CD14-positive monocyte (primary cell): ENCODE data around the gene DAO. TPM values are rescaled to one million over a fixed set of nuclear protein-coding genes. Genes with fewer than 3 reads are reported as not detected.

Experiments used
- DNase-seq, 3 donors: peaks; one replicate each; pipeline ENCODE4 v3.0.0-alpha.2; 2011 to 2022
- H2AFZ ChIP-seq: 2 replicates; pipeline ENCODE4 v1.6.0; 2012; ENCODE audit warnings: mild to moderate bottlenecking, low read depth, low read length, inconsistent platforms; ENCODE audit not compliant: insufficient read depth, poor library complexity, severe bottlenecking
- H3K27ac ChIP-seq, 2 donors: 1 replicate in 1 of 2; 2 replicates in 1 of 2; pipeline ENCODE4 v1.5.1; 2012 to 2013; ENCODE audit warnings: low read length in 2 of 2, control low read depth in 1 of 2, inconsistent platforms in 1 of 2, low read depth in 1 of 2, mild to moderate bottlenecking in 1 of 2
- H3K27me3 ChIP-seq, 2 donors: one replicate each; pipeline versions ENCODE4 v1.6.0 to v1.6.1; 2011 to 2013; ENCODE audit warnings: low read length in 2 of 2; ENCODE audit not compliant: control insufficient read depth in 2 of 2, insufficient read depth in 2 of 2
- H3K36me3 ChIP-seq, 2 donors: replicated peaks in 1 of 2; 1 replicate in 1 of 2; 2 replicates in 1 of 2; pipeline versions ENCODE4 v1.5.1 to v1.6.1; 2012 to 2013; ENCODE audit warnings: low read length in 2 of 2, control low read depth in 1 of 2, inconsistent platforms in 1 of 2, mild to moderate bottlenecking in 1 of 2; ENCODE audit not compliant: insufficient read depth in 2 of 2, control insufficient read depth in 1 of 2
- H3K4me1 ChIP-seq, 2 donors: 1 replicate in 1 of 2; 2 replicates in 1 of 2; pipeline versions ENCODE4 v1.5.1 to v1.6.1; 2012 to 2013; ENCODE audit warnings: low read length in 2 of 2, control low read depth in 1 of 2, inconsistent platforms in 1 of 2, mild to moderate bottlenecking in 1 of 2, moderate library complexity in 1 of 2; ENCODE audit not compliant: insufficient read depth in 2 of 2, control insufficient read depth in 1 of 2
- H3K4me2 ChIP-seq: replicated peaks from 2 replicates; pipeline ENCODE3; 2012; ENCODE audit warnings: low read length, moderate library complexity, mild to moderate bottlenecking; ENCODE audit not compliant: poor library complexity, severe bottlenecking; ENCODE audit errors: extremely low read depth
- H3K4me3 ChIP-seq, 3 experiments: fragments of 200-600 bp in 1 of 3; sonication (generic) in 1 of 3; replicated peaks in 1 of 3; 1 replicate in 2 of 3; 2 replicates in 1 of 3; pipeline ENCODE4 v1.5.1; 2011 to 2013; ENCODE audit warnings: low read length in 3 of 3, mild to moderate bottlenecking in 3 of 3, control low read depth in 2 of 3, low read depth in 2 of 3, inconsistent platforms in 1 of 3, moderate library complexity in 1 of 3
- H3K79me2 ChIP-seq: 2 replicates; pipeline ENCODE4 v1.6.0; 2012; ENCODE audit warnings: mild to moderate bottlenecking, control low read depth, inconsistent platforms, low read length, moderate library complexity; ENCODE audit not compliant: insufficient read depth
- H3K9ac ChIP-seq: 2 replicates; pipeline ENCODE4 v1.6.0; 2017; ENCODE audit warnings: low read length, mild to moderate bottlenecking; ENCODE audit not compliant: insufficient read depth, poor library complexity, severe bottlenecking
- H3K9me3 ChIP-seq, 2 donors: replicated peaks in 1 of 2; 1 replicate in 1 of 2; 2 replicates in 1 of 2; pipeline versions ENCODE4 v1.5.1 to v1.6.1; 2012 to 2013; ENCODE audit warnings: low read length in 2 of 2, control low read depth in 1 of 2; ENCODE audit not compliant: control insufficient read depth in 1 of 2, insufficient read depth in 1 of 2
- H4K20me1 ChIP-seq: 2 replicates; pipeline ENCODE4 v1.6.0; 2012; ENCODE audit warnings: mild to moderate bottlenecking, low read length, control low read depth, moderate library complexity; ENCODE audit not compliant: insufficient read depth
- H3K27ac Mint-ChIP-seq, 7 donors: one replicate each; pipeline ENCODE4 v1.8.0; 2020; ENCODE audit warnings: mild to moderate bottlenecking in 7 of 7, mixed read lengths in 7 of 7, moderate library complexity in 6 of 7, inconsistent platforms in 2 of 7
- H3K27me3 Mint-ChIP-seq, 3 donors: one replicate each; pipeline ENCODE4 v1.8.0; 2021 to 2022; ENCODE audit warnings: low read depth in 3 of 3, mild to moderate bottlenecking in 3 of 3, mixed read lengths in 3 of 3, moderate library complexity in 3 of 3, inconsistent platforms in 1 of 3
- H3K36me3 Mint-ChIP-seq, 2 donors: one replicate each; pipeline ENCODE4 v1.8.0; 2020; ENCODE audit warnings: mixed read lengths in 2 of 2, inconsistent platforms in 1 of 2, mild to moderate bottlenecking in 1 of 2
- H3K4me1 Mint-ChIP-seq: one replicate; pipeline ENCODE4 v1.8.0; 2020; ENCODE audit warnings: mild to moderate bottlenecking, mixed read lengths
- H3K4me3 Mint-ChIP-seq, 2 donors: one replicate each; pipeline ENCODE4 v1.8.0; 2020; ENCODE audit warnings: mild to moderate bottlenecking in 2 of 2, mixed read lengths in 2 of 2, moderate library complexity in 1 of 2
- H3K9me3 Mint-ChIP-seq, 7 donors: one replicate each; pipeline ENCODE4 v1.8.0; 2020 to 2022; ENCODE audit warnings: mixed read lengths in 7 of 7, mild to moderate bottlenecking in 6 of 7, moderate library complexity in 6 of 7, inconsistent platforms in 2 of 7
- WGBS: methylation state at CpG from one replicate; pipeline ENCODE4 v1.1.5; 2013; ENCODE audit warnings: missing lambda C conversion rate; ENCODE audit not compliant: insufficient coverage; 5-methylcytosine and 5-hydroxymethylcytosine counted together
- intact Hi-C, 2 donors: fragments of 100-400 bp; cut with micrococcal nuclease; formaldehyde crosslinking; loops; one replicate each; pipeline versions ENCODE4 v1.15.0 to v1.15.1; 2023
- polyA plus RNA-seq, 3 donors: library from polyadenylated mRNA; depleted of rRNA in 1 of 3; unstranded in 2 of 3; stranded (reverse) in 1 of 3; fragments of 300-500 nt in 2 of 3; fragments of >200 nt in 1 of 3; fragmentation: Illumina TruSeq in 2 of 3; gene quantifications; 1 replicate in 2 of 3; 2 replicates in 1 of 3; pipeline ENCODE4 v1.2.3, GENCODE V29; 2012 to 2021
- TF ChIP-seq, protein P1 (sequence below): fragments of 200-600 bp; IDR thresholded peaks from one replicate; pipeline ENCODE4 v1.8.0; 2022; ENCODE audit warnings: antibody characterized with exemption, mild to moderate bottlenecking

Gene DAO
- polyA plus RNA-seq, 3 donors, result not detected

DNA sequence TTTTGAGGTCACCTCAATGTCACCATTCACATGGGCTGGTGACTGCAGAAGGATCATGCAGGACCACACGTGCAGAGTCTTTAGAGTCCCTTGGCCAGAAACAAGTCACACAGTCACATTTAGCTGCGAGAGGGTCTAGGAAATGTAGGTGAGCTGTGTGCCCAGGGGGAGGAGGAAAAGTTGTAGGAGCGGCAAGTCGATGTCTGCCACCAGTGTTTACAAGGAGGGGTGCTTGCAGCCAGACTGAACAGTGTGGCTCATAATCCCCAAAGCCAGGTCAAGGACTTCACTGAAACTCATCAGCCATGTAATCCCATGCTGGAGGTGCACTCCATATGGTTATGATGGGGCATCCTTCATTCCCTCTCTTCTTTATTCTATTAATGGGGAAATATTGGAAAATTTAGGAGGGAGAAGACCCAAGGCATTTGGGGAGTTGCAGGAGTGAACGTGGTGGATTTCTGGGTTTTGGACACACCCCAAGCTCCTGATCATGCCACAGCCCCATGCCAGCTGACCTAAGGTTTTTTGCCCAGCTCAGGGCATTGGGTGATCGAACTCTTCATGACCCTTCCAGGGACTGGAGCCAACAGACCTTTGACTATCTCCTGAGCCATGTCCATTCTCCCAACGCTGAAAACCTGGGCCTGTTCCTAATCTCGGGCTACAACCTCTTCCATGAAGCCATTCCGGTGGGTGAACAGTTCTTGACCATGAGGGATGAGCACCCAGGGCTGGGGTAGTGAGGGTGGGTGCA is 7.2 kb downstream of the DAO start:
- Histone ChIP-seq H3K9ac (no peak overlapping the region), H3K27me3 (no peaks in the 10 kb centered on the region), H3K4me3 (no peak overlapping the region), H4K20me1 (no peaks in the 10 kb centered on the region), H3K9me3 (peaks cover 0 to 3% of the 10 kb centered on the region in 2 donors), H2AFZ (no peak overlapping the region), H3K27ac (no peak overlapping the region), H3K36me3 (no peaks in the 10 kb centered on the region), H3K79me2 (no peaks in the 10 kb centered on the region), H3K4me1 (peaks cover 18 to 22% of the 10 kb centered on the region in 2 donors), H3K4me2 (no peak overlapping the region)
- intact Hi-C loops, result no loop called here
- no peak for DNase-seq
- H3K36me3 Mint-ChIP-seq, result no peaks in the 10 kb centered on the region
- H3K9me3 Mint-ChIP-seq, result peaks cover 0 to 8% (median 5%) of the 10 kb centered on the region in 7 donors
- no peak overlapping the region for H3K4me3 Mint-ChIP-seq
- peak overlapping the region in 3 of 7 donors; percentile 2 to 40 (median 20) for H3K27ac Mint-ChIP-seq
- WGBS, result 93% methylated on average over 3 of the region's 9 CpGs
- TF ChIP-seq, protein P1, sequence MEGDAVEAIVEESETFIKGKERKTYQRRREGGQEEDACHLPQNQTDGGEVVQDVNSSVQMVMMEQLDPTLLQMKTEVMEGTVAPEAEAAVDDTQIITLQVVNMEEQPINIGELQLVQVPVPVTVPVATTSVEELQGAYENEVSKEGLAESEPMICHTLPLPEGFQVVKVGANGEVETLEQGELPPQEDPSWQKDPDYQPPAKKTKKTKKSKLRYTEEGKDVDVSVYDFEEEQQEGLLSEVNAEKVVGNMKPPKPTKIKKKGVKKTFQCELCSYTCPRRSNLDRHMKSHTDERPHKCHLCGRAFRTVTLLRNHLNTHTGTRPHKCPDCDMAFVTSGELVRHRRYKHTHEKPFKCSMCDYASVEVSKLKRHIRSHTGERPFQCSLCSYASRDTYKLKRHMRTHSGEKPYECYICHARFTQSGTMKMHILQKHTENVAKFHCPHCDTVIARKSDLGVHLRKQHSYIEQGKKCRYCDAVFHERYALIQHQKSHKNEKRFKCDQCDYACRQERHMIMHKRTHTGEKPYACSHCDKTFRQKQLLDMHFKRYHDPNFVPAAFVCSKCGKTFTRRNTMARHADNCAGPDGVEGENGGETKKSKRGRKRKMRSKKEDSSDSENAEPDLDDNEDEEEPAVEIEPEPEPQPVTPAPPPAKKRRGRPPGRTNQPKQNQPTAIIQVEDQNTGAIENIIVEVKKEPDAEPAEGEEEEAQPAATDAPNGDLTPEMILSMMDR, result no peak
- peaks cover 14% of the 10 kb centered on the region for H3K4me1 Mint-ChIP-seq
- H3K27me3 Mint-ChIP-seq, result peaks cover 2 to 10% (median 3%) of the 10 kb centered on the region in 3 donors

- Histone ChIP-seq H3K4me3 (no peak overlapping the region), H3K36me3 (no peaks in the 10 kb centered on the region), H3K27ac (no peak overlapping the region), H3K27me3 (no peaks in the 10 kb centered on the region), H2AFZ (no peak overlapping the region), H3K79me2 (no peaks in the 10 kb centered on the region), H3K9me3 (peaks cover 0 to 3% of the 10 kb centered on the region in 2 donors), H4K20me1 (no peaks in the 10 kb centered on the region), H3K9ac (no peak overlapping the region), H3K4me2 (no peak overlapping the region), H3K4me1 (peaks cover 19 to 26% of the 10 kb centered on the region in 2 donors)
- Mint-ChIP-seq H3K36me3 (no peaks in the 10 kb centered on the region), H3K9me3 (peaks cover 0 to 8% (median 5%) of the 10 kb centered on the region in 7 donors), H3K4me3 (no peak overlapping the region), H3K4me1 (peaks cover 22% of the 10 kb centered on the region), H3K27me3 (peaks cover 2 to 10% (median 3%) of the 10 kb centered on the region in 3 donors), H3K27ac (peak overlapping the region in 1 of 7 donors; percentile 30)
- WGBS, result 59% methylated on average over 5 of the region's 6 CpGs
- intact Hi-C loops, result no loop called here
- DNase-seq, result no peak
- TF ChIP-seq, protein P1, result no peak
Observed at GRCh38 chr12:108888031-108888430, 8.1 kb downstream of the DAO start.
